Measurements from ENCODE around the gene WHRN.
A peak's percentile ranks its signal among the peaks of the same experiment; 100 is the strongest.

WHRN gene

GRCh38 chr9:114505187-114506081 lies at the start of gene WHRN:
TSS of gene WHRN (minus strand) at chr9:114505473. CDS start at chr9:114504801, 672 bp downstream.
- peak; percentile 78 for DNase-seq (ENCODE audit: low spot score)

DNA sequence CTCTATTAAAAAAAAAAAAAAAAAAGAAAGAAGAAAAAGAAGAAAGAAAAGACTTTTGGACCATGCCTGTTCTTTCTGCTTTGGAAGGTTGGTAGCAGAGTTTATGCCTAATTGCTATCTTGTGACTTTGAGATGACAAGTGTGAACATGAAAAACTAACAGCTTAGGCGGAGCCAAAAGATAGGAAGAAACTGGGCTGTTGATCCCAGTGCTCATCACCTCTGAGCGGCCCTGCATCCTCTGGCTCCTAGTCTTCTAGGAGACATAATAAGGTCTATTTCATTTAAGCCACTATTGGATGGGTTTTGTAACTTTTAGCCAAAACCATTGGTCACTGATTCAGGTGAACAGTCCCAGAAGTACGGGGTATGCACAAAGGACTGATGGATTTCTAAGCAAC lies 47.9 kb upstream of the WHRN start:
- DNase-seq (ENCODE audit: low spot score), result no peak

DNA sequence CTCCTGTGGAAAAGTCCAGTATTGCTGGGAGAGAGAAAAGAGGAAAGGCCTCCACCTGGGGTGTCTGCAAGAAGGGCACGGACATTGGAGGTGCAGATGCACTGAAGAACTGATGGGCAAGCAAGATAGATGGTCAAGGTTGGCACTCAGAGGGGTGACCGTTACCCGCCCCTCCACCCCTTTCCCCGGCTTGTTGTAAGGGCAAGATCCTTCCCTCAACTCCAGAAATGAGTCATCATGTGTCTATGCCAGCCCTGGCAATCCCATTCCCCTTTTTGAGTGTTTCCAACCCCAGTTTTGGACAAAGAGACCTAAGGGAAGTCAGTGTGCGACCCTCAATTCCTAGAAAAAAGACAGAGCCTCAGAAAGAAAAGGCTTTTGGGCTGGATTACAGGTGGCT lies 47.4 kb upstream of the WHRN start:
- no peak for DNase-seq (ENCODE audit: low spot score)

DNA sequence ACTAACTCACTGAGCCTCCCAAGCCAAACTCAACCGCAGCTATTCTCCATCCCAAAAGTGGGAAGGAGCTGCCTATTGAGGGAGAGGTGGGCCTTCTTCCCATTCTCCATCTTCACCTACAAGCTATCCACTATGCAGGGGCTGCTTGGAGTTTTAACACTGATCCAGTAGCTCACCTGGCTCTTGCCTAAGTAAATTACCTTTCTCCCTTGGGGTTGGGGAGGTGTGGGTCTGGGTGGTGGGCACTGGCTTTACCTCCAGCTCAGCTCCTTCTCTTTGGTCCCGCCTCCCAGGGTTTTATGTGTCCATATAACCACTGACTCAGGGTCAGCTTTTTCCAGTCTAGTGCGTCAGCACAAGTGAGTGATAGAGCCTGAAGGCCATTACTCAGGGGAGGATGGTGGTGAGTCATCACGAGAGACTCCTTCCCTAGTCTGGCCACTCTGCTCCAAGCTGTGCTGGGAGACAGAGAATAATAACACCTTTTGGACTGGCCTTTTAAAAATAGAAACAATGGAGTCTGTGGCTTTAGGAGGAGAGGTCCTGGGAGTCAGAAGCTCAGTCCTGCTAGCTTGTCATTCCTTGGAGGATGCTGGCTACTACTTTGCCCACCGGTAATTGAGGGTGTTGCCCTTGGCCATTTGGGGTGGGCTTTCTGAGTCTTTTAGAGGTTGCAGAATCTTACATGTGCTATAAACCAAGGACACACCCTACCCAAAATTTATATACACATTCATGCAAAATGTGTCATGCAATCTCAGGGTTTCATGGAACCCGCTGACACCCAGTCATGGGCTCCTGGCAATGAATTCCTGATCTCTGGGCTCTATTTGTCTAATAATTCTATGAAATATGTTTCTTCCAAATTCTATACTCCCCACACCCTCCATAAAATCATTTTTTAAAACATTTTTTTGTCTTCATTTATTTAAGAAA lies 46.7 kb upstream of the WHRN start:
- peak; percentile 90 for DNase-seq (ENCODE audit: low spot score)

- DNase-seq (ENCODE audit: low spot score), result no peak
Measured at GRCh38 chr9:114549697-114550330, 44.5 kb upstream of the WHRN start.

DNA sequence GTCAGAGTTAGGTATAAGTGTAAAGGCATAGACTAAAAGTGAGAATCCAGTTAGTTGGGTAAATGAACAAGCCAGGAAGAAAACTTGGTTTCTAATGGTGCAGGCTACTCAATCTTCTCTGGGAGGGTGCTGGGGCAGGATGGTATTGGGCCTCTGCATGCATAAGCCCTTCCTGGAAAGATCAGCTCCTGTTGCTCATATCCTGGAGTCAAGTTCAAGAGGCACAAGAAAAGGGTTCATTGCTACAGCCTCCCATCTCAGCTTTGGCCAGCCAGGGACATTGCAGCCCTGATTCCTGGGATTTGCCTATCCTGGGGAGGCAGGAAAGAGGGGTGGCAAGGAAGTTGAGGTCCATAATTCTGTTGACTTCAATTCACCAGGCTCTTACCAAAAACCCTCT lies 41.6 kb upstream of the WHRN start:
- DNase-seq (ENCODE audit: low spot score), result no peak

DNA sequence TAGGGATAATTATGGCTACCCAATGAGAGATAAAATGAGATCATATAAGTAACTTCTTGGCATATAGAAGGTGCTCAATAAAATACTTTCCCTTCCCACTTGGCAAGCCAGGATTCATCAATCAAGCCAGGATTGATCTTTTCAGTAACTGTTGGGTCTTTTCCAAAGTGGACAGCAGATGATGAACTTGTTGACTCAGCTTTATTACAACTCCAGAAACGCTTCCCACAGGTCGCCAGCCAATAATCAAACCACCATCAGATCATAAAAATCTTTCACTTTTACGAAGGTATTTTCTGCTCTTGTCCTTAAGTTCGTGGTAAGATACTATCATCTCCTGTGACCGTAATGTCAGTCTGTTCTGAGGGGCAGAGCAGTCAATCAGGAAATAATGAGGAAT lies 39.8 kb upstream of the WHRN start:
- DNase-seq (ENCODE audit: low spot score), result no peak

DNA sequence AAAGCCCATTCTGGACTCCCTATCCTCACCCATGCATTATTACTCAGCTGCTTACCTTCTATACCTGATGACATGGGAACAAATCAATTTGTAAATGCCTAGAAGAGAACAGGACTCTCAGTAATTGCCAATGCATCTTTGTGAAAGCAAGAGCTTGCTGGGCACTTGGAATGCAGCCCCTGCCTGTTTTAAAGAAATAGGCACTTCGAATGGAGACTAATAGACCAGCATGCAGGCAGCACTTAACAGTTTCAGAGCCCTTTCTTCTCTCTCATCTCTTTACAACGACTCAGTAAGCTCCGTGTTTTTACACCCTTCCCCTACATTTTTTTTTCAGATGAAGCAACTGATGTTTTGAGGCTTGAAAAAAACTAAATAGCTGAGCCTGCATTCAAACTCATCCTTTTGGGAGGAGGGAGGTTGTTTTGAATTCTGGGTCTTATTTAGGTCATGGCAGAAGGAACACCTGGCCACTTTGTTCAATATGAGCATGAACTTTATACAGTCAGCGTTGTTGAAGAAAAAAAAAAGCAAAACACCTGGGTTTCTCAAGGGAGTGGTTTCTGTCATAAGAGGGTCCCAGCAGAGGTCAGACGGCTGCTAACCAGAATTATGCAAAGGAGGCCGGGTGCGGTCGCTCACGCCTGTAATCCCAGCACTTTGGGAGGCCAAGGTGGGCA lies 34.6 kb upstream of the WHRN start:
- DNase-seq (ENCODE audit: low spot score), result no peak

DNA sequence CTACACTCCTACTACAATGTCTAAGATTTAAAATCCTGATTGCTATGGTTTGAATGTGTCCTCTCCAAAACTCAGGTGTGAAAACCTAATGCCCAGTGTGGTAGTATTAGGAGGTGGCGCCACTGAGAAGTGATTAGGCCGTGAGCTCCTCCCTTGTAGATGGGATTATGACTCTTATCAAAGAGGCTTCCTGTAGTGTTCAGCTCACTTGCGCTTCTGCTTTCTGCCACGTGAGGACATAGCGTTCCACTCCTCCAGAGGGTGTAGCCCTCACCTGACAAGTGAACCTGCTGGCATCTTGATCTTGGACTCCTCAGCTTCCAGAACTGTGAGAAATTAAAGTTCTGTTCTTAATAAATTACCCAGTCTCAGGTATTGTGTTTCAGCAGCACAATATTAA lies 33.0 kb upstream of the WHRN start:
- peak; percentile 75 for DNase-seq (ENCODE audit: low spot score)

GRCh38 chr9:114532561-114533237 lies 27.4 kb upstream of the WHRN start:
- DNase-seq (ENCODE audit: low spot score), result no peak

- DNase-seq (ENCODE audit: low spot score), result no peak
Measured at GRCh38 chr9:114529285-114529684, 24.0 kb upstream of the WHRN start.

DNA sequence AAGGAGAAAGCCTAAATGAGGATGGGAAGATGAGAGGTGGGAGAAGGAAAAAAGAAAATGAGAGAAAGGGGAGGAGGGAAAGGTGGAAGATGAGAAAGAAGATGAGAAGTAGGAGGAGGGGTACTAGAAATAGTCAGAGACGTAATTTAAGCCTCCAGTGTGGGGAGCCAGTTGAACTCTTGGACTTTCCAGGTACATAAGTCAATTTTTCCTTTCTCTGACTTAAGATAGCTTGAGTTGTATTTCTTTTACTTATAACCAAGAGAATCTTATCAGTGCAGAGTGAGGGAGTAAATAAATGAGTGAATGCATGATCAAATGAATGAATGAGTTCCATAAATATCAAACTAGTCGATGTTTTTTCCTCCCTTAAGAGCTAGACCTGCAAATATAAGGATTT lies 21.5 kb upstream of the WHRN start:
- DNase-seq (ENCODE audit: low spot score), result no peak

DNA sequence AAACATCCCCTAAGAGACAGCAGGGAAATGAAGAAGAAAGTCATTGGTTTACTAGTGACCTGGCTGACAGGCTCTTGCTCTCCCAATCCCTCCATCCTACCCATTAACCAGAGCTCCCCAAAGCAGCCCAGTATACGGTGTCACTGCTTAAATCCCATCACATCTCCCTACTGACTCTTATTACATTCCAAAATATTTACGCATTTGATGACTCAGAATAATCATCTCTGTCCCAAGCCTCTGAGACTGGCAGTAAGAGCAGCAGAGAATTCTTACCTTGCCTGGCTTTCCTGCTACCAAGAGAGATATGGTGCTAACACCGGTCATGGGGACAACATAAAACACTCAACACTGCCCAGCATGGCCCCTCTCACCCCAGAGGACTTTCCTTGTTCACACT lies 20.2 kb upstream of the WHRN start:
- DNase-seq (ENCODE audit: low spot score), result peak; percentile 29

DNA sequence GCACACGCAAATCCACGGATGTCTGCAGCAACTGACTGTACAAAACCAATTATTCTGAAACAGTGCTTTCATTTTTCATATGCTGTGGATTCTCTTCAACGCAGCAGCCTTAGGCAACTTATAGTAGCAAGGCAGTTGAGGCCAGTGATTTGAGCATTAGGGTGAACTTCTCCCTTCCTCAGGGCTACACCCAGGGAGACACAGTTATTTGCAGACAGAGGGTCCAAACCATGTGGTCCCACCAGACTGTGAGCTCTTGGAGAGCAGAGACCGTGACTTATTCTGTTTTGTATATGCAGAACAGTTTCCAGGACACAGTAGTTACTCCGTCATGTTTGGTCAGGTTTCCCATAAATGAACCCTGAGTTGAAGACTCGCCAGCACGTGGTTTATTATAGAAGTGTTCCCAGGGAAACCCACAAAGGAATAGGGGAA lies 19.0 kb upstream of the WHRN start:
- no peak for DNase-seq (ENCODE audit: low spot score)

GRCh38 chr9:114522847-114523246 lies 17.6 kb upstream of the WHRN start:
- no peak for DNase-seq (ENCODE audit: low spot score)

- no peak for DNase-seq (ENCODE audit: low spot score)
Measured at GRCh38 chr9:114522286-114522685, 17.0 kb upstream of the WHRN start.

- no peak for DNase-seq (ENCODE audit: low spot score)
Measured at GRCh38 chr9:114521846-114522245, 16.6 kb upstream of the WHRN start.

DNA sequence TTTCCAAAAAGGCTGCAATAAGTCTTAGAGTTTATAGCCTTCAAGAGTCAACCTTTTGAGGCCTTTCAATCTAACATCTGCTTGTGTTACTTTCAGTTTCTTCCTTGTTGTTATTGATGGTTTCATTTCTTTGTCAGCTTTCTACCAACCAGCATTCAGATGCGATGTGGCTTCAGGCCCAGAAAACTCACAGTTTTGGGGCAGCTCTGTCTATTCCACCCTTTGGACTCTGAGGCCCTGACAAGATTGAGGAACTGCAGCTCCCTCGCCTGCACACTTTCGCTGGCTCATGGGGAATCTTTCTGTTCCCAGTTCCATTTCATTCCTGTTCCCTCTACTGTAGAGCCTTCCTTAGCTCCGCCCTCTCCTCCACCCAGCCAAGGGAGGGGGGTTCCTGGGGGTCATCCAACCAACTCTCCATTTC lies 13.3 kb upstream of the WHRN start:
- DNase-seq (ENCODE audit: low spot score), result no peak

- no peak for DNase-seq (ENCODE audit: low spot score)
Measured at GRCh38 chr9:114518120-114518519, 12.8 kb upstream of the WHRN start.

DNA sequence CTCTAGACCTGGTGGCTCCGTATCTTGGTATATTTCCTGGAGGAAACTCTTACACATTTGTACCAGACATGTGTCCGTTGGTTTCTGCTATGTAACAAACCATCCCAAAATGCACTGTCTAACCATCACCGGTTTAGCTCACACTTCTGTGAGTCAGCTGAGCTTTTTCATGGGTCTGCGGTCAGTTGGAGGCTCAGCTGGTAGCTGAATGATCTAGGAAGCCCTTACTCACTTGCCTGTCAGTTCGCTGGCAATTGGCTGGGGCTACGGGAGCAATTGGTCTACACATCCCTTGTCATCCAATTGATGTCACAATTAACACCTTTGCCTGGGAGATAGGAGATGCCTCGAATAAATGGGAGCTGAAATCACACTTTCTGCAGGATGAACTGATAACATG lies 11.6 kb upstream of the WHRN start:
- DNase-seq (ENCODE audit: low spot score), result peak; percentile 14

DNA sequence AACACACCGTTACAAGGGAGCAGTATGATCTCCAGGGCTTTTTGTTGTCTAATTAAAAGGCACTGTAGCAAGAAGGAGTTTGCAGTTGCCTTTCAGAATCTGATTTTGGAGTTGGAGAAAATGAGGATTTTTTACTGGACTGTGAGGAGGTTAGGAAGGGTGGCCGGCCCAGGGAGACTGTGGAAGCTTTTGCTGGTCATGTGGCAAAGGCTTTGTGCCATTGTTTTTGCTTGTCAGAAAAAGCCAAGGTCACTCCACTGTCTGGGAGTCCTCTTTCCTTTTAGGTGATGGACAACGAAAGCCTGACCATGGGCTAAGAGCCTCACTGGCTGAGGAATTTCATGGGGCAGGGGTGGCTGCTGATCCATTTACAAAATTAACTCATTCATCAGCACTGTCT lies 10.3 kb upstream of the WHRN start:
- DNase-seq (ENCODE audit: low spot score), result no peak
